ENCODE data around the gene ARHGAP28. TPM values are rescaled to one million over a fixed set of nuclear protein-coding genes. Genes with fewer than 3 reads are reported as not detected.

ARHGAP28 gene
- total RNA-seq, 1 experiment from 2014 or later, result 9.2 TPM

- Histone ChIP-seq H3K4ac (ENCODE audit: low read depth, low read length) (no peak overlapping the region), H3K9ac (ENCODE audit: extremely low read depth, insufficient read length, low read length) (no peak overlapping the region), H4K20me1 (ENCODE audit: control insufficient read depth, insufficient read depth, insufficient read length) (no peaks in the 10 kb centered on the region), H3K23ac (ENCODE audit: insufficient read length, low read depth, low read length) (no peak overlapping the region), H2BK120ac (ENCODE audit: low read depth, low read length, poor library complexity, severe bottlenecking) (no peak overlapping the region), H3T11ph (ENCODE audit: low read length) (no peak overlapping the region), H4K5ac (ENCODE audit: insufficient read length, low read depth, low read length) (no peak overlapping the region), H2BK12ac (ENCODE audit: insufficient read length, low read depth, low read length) (no peak overlapping the region), H3K4me1 (ENCODE audit: insufficient read depth, low read length) (peaks cover 4% of the 10 kb centered on the region), H3K27ac (ENCODE audit: insufficient read length, low read depth, low read length) (no peak overlapping the region), H2BK15ac (ENCODE audit: low read depth, low read length) (no peak overlapping the region), H2AFZ (ENCODE audit: low read length) (no peak overlapping the region), H3K79me1 (ENCODE audit: insufficient read depth, low read depth, low read length, poor library complexity, severe bottlenecking) (no peaks in the 10 kb centered on the region), H3K23me2 (ENCODE audit: insufficient read length, low read depth, low read length, poor library complexity, severe bottlenecking) (no peaks in the 10 kb centered on the region), H3K56ac (ENCODE audit: insufficient read length, low read depth, low read length) (no peak overlapping the region), H3K79me2 (ENCODE audit: insufficient read depth, low read length) (no peaks in the 10 kb centered on the region), H2BK5ac (ENCODE audit: insufficient read length, low read length) (no peak overlapping the region), H4K8ac (replicated peaks; ENCODE audit: insufficient read length, low read depth, low read length) (no peak overlapping the region), H2AK5ac (ENCODE audit: insufficient read length, low read length) (no peak overlapping the region), H3K4me2 (ENCODE audit: insufficient read depth, insufficient read length, low read length) (no peak overlapping the region), H3K18ac (ENCODE audit: insufficient read length, low read depth, low read length) (no peak overlapping the region), H3K27me3 (ENCODE audit: insufficient read depth, low read length) (no peaks in the 10 kb centered on the region), H4K91ac (ENCODE audit: insufficient read length, low read depth, low read length) (no peak overlapping the region), H2BK20ac (ENCODE audit: low read depth, low read length, poor library complexity, severe bottlenecking) (no peak overlapping the region), H3K14ac (ENCODE audit: insufficient read depth, low read length) (no peak overlapping the region), H3K9me3 (ENCODE audit: control insufficient read depth, low read depth, low read length) (no peaks in the 10 kb centered on the region)
- Mint-ChIP-seq H3K36me3 (ENCODE audit: insufficient read depth in 1 of 3, low read depth in 3 of 3) (no peaks in the 10 kb centered on the region), H3K27ac (no peak overlapping the region), H3K4me1 (peaks cover 16 to 17% of the 10 kb centered on the region in 2 experiments), H3K4me3 (no peak overlapping the region), H3K9me3 (no peaks in the 10 kb centered on the region), H3K27me3 (ENCODE audit: low read depth) (no peaks in the 10 kb centered on the region)
- TF ChIP-seq CTCF (conservative IDR thresholded peaks at IDR 0.05), result no peak
- no CpG with 5 or more reads among the region's 6 CpGs for WGBS (ENCODE audit: extremely low coverage, insufficient read length, low lambda C conversion rate)
- no peak for DNase-seq
These were observed 138.5 kb downstream of the ARHGAP28 start for GRCh38 chr18:6868033-6868432.
